HG02970 (cell line): ENCODE results near the gene ELMO1.

ENCODE experiments used
- ATAC-seq: cut with Tn5 transposase; IDR thresholded peaks from one replicate; pipeline ENCODE4 v1.9.1; 2021; ENCODE audit warnings: mild to moderate bottlenecking, moderate library complexity, moderate number of reproducible peaks; ENCODE audit not compliant: unreplicated experiment, low FRiP score

The ELMO1 gene

DNA sequence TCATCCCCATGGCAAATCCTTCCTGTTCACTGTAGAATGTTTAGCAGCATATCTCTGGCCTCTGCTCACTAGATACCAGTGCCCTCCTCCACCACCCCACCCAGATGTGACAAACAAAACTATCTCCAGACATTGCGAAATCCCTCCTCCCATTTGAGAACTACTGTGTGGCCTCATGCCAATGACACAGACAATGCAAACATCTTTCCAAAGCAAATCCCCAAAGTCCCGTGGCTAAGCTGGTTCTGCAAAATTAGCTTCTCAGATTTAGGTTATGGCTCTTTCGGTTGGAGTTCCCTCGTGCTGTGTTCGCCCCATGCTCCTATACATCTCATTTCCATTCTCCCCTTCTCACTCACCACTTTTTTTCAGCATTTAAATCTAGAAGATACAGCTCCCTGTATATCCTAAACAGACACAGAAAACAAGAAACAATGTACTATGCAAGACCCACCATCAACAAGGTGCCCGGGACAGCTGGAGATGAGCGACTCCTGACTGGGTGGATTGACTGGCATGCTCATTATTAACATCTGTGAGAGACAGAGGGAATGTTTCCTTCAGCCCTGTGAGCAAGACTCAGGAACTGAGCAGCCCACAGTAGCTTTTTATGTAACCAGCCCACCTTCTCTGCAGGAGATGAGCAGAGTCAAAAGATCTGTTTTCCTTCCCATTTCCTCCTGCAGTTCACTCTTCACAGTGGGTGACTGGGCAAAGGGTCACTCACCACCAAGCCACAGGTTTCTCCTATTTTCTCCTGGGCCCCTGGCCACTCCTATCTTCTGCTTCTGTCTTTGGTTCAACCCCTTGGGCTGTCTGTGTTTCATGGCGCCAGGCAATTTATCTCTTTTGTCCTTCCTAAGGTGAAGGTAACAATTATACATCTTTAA lies 498.7 kb downstream of the ELMO1 start:
- ATAC-seq: no peak

GRCh38 chr7:36946401-36946739 lies 502.3 kb downstream of the ELMO1 start:
- no peak for ATAC-seq

DNA sequence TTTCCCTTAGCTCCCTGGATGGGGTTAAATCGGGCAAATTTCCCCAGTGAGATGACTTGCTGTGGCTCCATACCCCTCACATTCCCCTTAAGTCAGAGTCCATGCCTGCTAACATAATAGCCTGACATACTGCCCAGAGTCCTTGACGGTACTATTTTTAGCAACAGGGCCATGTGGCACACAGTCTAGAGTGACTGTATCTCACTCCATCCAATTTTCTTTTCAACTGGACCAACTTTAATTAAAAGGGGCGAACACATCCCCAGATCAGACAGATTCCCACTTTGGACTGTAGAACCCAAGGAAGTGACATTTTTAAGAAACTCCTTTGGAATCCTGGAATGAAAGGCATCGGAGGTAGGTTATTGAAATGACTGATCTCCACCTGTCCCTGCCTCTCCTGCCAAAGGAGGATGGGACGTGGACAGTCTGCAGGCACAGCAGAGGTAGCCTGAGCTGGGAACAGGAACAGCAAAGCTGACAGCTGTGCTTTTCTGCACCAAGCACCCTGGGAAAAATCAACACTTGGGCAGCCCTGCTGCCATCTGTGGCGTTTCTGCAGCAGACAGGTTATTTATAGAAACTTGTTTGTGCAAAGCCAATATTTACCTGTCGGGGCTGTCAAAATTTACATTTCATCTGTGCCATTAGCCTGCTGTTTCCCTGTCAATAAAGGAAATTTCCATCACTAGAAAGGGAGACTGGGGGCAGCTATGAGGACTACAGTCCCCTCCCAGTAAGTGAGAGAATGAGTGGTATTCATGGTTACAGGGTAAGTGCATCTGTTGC lies 502.9 kb downstream of the ELMO1 start:
- ATAC-seq: no peak

GRCh38 chr7:36944838-36945237 lies 503.8 kb downstream of the ELMO1 start:
- ATAC-seq: no peak

- no peak for ATAC-seq
These were observed 504.9 kb downstream of the ELMO1 start for GRCh38 chr7:36943591-36944435.

DNA sequence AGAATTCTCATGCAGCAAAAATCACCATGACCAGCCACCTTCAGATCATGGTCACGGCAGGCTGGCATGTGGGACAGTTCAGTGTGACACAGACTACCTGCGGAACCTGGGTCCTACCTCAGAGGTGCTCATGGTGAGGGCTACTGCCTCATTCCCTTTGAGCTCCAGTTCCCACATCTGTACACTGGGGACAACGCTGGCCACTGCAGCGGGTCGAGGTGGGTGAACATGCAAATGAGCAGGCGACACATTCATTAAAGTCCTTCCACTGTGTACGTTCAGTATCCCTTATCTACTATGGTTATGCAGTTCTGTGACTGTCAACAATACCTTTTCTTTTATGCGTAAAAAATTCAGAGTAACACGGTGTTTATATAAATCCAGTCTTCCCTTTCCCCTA lies 505.7 kb downstream of the ELMO1 start:
- no peak for ATAC-seq

DNA sequence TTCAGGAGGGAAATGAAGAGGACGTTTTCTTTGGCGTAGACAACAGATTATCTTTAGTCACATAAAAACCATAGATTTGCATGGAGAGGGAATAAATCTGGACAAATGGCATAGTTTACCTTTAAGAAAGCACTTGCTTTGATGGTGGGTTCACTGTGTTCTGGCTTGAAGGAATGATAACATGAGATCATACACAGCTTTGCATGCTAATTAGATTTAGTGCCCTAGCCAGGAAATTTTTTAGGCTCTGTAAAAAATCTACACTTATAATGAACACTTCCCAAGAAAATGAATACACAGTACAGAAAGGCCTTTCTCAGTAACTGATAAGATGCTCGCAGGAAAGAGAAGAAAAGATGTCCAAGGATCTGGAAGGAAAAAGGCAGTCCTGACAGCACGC lies 506.1 kb downstream of the ELMO1 start:
- no peak for ATAC-seq

- ATAC-seq: no peak
These were observed 506.6 kb downstream of the ELMO1 start for GRCh38 chr7:36942025-36942424.

- no peak for ATAC-seq
These were observed 507.3 kb downstream of the ELMO1 start for GRCh38 chr7:36941359-36941758.

DNA sequence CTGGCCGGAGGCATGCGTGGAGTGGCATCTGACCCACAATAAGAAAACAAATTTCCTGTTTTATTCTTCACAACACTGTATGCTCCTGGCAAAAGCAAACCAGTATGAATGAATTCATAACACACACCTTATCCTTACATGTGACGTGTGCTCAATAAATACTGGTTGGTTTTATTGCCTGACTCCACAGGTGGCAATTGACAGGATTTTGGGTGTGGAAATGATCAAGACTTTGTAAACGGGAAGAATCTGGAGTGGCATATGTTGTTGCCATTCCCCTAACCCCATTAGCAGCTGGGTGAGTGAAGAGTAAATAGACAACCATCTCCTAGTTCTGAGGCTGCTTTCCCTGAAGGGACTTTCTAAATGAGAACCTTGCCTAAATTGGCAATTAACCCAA lies 508.8 kb downstream of the ELMO1 start:
- no peak for ATAC-seq

DNA sequence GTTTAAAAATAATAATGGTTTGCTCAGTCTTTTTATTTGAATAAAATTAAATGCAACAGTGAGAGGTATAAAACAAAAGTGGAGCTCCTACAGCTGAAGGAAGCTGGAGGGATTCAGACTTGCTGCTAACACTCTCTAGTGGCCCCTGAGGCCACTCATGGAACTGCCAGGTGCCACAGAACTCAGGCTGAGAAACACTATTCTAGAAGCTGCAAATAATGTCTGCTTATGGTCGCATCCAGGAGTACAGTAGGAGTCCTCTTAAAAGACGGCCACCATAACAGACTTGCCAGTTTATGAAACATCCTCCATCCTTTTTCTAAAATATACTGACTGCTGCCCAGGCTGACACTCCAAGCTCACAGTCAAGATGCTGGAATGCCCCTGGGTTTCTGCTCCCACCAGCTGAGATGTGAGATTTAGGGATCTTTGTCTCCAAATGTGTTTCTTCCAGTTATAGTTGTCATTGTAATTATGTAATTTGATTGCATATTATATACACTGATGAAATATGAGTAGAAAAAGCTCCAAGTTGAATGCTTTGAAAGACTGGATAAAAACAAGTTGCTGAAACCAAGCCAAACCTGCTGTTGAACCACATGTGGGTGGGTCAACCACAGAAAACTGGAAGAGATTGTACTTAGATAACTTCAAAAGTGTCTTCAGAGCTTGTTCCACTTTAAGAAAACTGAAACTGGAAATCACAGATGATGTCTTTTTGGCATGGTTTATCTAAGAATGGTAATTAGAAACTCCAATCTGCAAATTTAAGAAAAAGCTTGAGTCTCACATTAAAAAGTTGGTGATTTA lies 510.7 kb downstream of the ELMO1 start:
- no peak for ATAC-seq

- no peak for ATAC-seq
These were observed 516.8 kb downstream of the ELMO1 start for GRCh38 chr7:36931892-36932291.

- no peak for ATAC-seq
These were observed 518.9 kb downstream of the ELMO1 start for GRCh38 chr7:36929791-36930190.

GRCh38 chr7:36928718-36929117 lies 519.9 kb downstream of the ELMO1 start:
- ATAC-seq: no peak

DNA sequence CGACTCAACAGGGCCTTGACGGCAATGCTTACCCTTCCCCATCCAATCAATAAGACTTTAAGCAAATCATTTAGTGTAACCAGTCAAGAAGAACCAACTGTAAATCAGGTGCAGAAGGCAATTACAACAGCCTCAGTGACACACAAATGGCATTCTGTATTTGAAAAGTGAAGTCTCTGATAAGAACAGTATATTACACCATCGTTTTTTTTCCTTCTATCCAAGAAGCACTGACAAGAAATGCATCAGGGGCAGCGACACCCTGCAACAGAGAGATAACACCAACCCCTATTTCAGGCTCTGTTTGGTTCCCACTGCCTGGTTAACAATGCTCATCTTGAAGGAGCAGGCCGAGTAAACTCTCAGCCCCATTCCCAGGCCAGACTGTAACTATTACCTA lies 520.4 kb downstream of the ELMO1 start:
- ATAC-seq: no peak

DNA sequence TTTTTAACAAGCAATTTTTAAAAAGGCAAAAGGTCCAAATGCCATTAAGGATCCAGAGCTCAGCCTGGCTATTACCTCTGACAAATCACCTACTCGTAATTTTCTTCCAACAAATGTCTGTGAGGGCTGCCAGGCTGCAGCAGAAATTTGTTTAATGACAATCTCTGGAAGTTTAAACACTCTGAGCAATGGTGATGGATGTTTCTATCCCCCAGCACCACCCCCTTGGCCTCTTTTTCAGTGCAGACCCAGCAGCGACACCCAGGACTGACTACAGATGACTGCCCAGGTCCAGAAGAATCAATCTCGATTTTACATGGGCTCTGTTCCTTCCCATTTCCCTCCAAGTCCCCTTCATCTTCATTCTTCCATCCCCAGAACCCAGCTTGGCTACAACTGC lies 523.0 kb downstream of the ELMO1 start:
- no peak for ATAC-seq

GRCh38 chr7:36925207-36925606 lies 523.5 kb downstream of the ELMO1 start:
- ATAC-seq: no peak

GRCh38 chr7:36923943-36924436 lies 524.7 kb downstream of the ELMO1 start:
- ATAC-seq: no peak

GRCh38 chr7:36923185-36923584 lies 525.5 kb downstream of the ELMO1 start:
- no peak for ATAC-seq

DNA sequence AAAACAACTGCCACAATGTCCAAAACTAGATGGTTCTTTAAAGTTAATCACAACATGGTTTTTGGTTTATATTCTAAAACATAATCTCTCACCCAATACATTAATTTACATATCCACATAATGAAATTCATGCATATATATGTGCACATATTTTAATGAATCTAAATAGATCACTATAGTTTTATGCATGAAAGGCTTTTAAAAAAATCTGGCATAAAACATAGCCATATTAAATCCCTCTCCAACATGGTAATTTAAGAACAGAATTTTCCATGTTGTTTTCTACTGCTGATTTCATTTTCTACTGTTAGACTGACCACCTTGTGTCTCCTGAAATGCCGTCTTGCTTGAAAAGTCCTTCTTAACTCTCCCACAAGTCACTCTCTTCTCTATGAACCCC lies 528.2 kb downstream of the ELMO1 start:
- no peak for ATAC-seq
